HCT116 (cell line): ENCODE data around the gene STBD1. TPM values are rescaled to one million over a fixed set of nuclear protein-coding genes. Genes with fewer than 3 reads are reported as not detected.

Experiments used
- ATAC-seq: fragments of 200-7000 bp; cut with Tn5 transposase; 2 replicates; pipeline ENCODE4 v1.9.1; 2020; ENCODE audit warnings: mild to moderate bottlenecking, moderate library complexity
- BruUV-seq: library from RNA; stranded (reverse); fragments of 400-500 nt; replicated peaks from 2 replicates; lab custom pipeline; 2021; lab: Mats Ljungman, UMichigan
- CTCF ChIA-PET: fragments of 300-600 bp; sonication (Branson Sonifier 250); formaldehyde crosslinking; loops from one replicate; lab custom pipeline; 2021; ENCODE audit warnings: antibody characterized with exemption; lab: Charles Lee
- POLR2A ChIA-PET: fragments of 300-600, 350-600 bp; sonication (Branson Sonifier 250); formaldehyde crosslinking; loops from one replicate; lab custom pipeline; 2021; ENCODE audit warnings: antibody characterized with exemption; lab: Charles Lee
- RAD21 ChIA-PET, 2 experiments: fragments of 300-600 bp; sonication (Branson Sonifier 250); formaldehyde crosslinking; loops; one replicate each; lab custom pipeline; 2023; ENCODE audit warnings: low total read pairs in 2 of 2; ENCODE audit not compliant: uncharacterized antibody in 2 of 2, unreplicated experiment in 2 of 2, low non-redundant PET in 1 of 2; lab: Charles Lee
- DNase-seq: peaks from one replicate; pipeline ENCODE4 v3.0.0-alpha.2; 2010; ENCODE audit warnings: low read depth, low spot score
- H2AFZ ChIP-seq: fragments of 200-600 bp; shearing (Covaris generic), sonication (generic); 2 replicates; pipeline ENCODE4 v1.6.1; 2017; ENCODE audit warnings: low read depth, mixed run types, mixed read lengths, antibody characterized with exemption, low read length; ENCODE audit not compliant: poor library complexity, severe bottlenecking
- H3K27ac ChIP-seq: 2 replicates; pipeline ENCODE4 v1.5.1; 2012; ENCODE audit warnings: low read depth, low read length
- H3K27me3 ChIP-seq: fragments of 200-600 bp; sonication (generic); 2 replicates; pipeline ENCODE4 v1.6.1; 2016; ENCODE audit warnings: mixed run types, low read length, mixed read lengths; ENCODE audit not compliant: insufficient read depth
- H3K36me3 ChIP-seq, 2 experiments: fragments of 200-500 bp in 1 of 2; fragments of 200-600 bp in 1 of 2; sonication (Bioruptor generic) in 1 of 2; sonication (generic) in 1 of 2; 2 replicates each; pipeline versions ENCODE4 v1.5.1 to v1.6.1; 2014 to 2016; ENCODE audit warnings: low read length in 2 of 2, inconsistent platforms in 1 of 2, mixed read lengths in 1 of 2, mixed run types in 1 of 2; ENCODE audit not compliant: insufficient read depth in 2 of 2, control insufficient read depth in 1 of 2
- H3K4me1 ChIP-seq, 2 experiments: fragments of 200-600 bp in 1 of 2; sonication (generic) in 1 of 2; 2 replicates each; pipeline versions ENCODE4 v1.5.1 to v1.6.1; 2012 to 2017; ENCODE audit warnings: low read length in 2 of 2, inconsistent platforms in 1 of 2, mild to moderate bottlenecking in 1 of 2, mixed read lengths in 1 of 2, mixed run types in 1 of 2, moderate library complexity in 1 of 2; ENCODE audit not compliant: insufficient read depth in 2 of 2, control insufficient read depth in 1 of 2
- H3K4me2 ChIP-seq: fragments of 200-600 bp; sonication (generic); 2 replicates; pipeline ENCODE4 v1.6.1; 2017; ENCODE audit warnings: mixed run types, low read length, mixed read lengths
- H3K4me3 ChIP-seq, 2 experiments: fragments of 200-600 bp in 1 of 2; sonication (generic) in 1 of 2; replicated peaks in 1 of 2; 2 replicates each; pipeline ENCODE4 v1.5.1; 2011 to 2016; ENCODE audit warnings: low read length in 2 of 2, control low read depth in 1 of 2, low read depth in 1 of 2, mild to moderate bottlenecking in 1 of 2, mixed read lengths in 1 of 2, mixed run types in 1 of 2
- H3K79me2 ChIP-seq: fragments of 200-600 bp; sonication (generic); 2 replicates; pipeline ENCODE4 v1.6.1; 2017; ENCODE audit warnings: mild to moderate bottlenecking, mixed run types, low read length, moderate library complexity, mixed read lengths; ENCODE audit not compliant: insufficient read depth
- H3K9ac ChIP-seq: fragments of 200-600 bp; sonication (generic); 2 replicates; pipeline ENCODE4 v1.6.1; 2016; ENCODE audit warnings: low read length, mixed read lengths
- H3K9me2 ChIP-seq: fragments of 200-600 bp; sonication (generic), shearing (Covaris generic); 2 replicates; pipeline ENCODE4 v1.6.1; 2017; ENCODE audit warnings: mixed run types, mild to moderate bottlenecking, moderate library complexity; ENCODE audit not compliant: insufficient read depth
- H3K9me3 ChIP-seq, 2 experiments: fragments of 200-500 bp in 1 of 2; fragments of 200-600 bp in 1 of 2; sonication (Bioruptor generic) in 1 of 2; sonication (generic) in 1 of 2; 2 replicates each; pipeline ENCODE4 v1.6.1; 2014 to 2017; ENCODE audit warnings: low read length in 2 of 2, mixed read lengths in 2 of 2, inconsistent platforms in 1 of 2, low read depth in 1 of 2, mild to moderate bottlenecking in 1 of 2, mixed run types in 1 of 2, moderate library complexity in 1 of 2; ENCODE audit not compliant: control insufficient read depth in 1 of 2, insufficient read depth in 1 of 2
- H4K20me1 ChIP-seq: fragments of 200-600 bp; sonication (generic), shearing (Covaris generic); 2 replicates; pipeline ENCODE4 v1.6.1; 2017; ENCODE audit warnings: mixed run types, mild to moderate bottlenecking, moderate library complexity; ENCODE audit not compliant: insufficient read depth
- ATF3 ChIP-seq: IDR thresholded peaks from 2 replicates; pipeline ENCODE4 v1.6.1; 2012
- CTCF ChIP-seq, 3 experiments: fragments of 200-600 bp in 1 of 3; sonication (generic) in 1 of 3; IDR thresholded peaks in 2 of 3; conservative IDR thresholded peaks in 1 of 3; 2 replicates each; pipeline ENCODE4 v1.5.1; 2012 to 2017; ENCODE audit warnings: low read depth in 2 of 3, low read length in 2 of 3, antibody characterized with exemption in 1 of 3, borderline replicate concordance in 1 of 3, control low read depth in 1 of 3, mild to moderate bottlenecking in 1 of 3, mixed read lengths in 1 of 3, mixed run types in 1 of 3, moderate library complexity in 1 of 3; ENCODE audit not compliant: insufficient read depth in 1 of 3
- MAX ChIP-seq: IDR thresholded peaks from 2 replicates; pipeline ENCODE4 v1.6.1; 2012
- POLR2A ChIP-seq: IDR thresholded peaks from 2 replicates; pipeline ENCODE4 v1.7.0; 2011; ENCODE audit warnings: borderline replicate concordance; ENCODE audit not compliant: insufficient read depth, insufficient read length; ENCODE audit errors: extremely low read depth
- SIN3A ChIP-seq: IDR thresholded peaks from 2 replicates; pipeline ENCODE4 v1.6.1; 2012; ENCODE audit warnings: low read depth
- SRF ChIP-seq: IDR thresholded peaks from 2 replicates; pipeline ENCODE4 v1.6.1; 2012; ENCODE audit warnings: low read depth
- intact Hi-C: fragments of 100-400 bp; cut with micrococcal nuclease; formaldehyde crosslinking; loops from 2 replicates; pipeline ENCODE4 v1.10.0; 2022
- total RNA-seq: library from RNA; stranded (reverse); gene quantifications from one replicate; pipeline ENCODE4 v1.2.1, GENCODE V29; 2021; ENCODE audit not compliant: unreplicated experiment

Gene STBD1
- total RNA-seq, 1 experiment from 2014 or later = 5.6 TPM

- Histone ChIP-seq H3K4me2 (no peak overlapping the region), H3K36me3 (no peaks in the 10 kb centered on the region), H2AFZ (no peak overlapping the region), H3K4me1 (no peaks in the 10 kb centered on the region), H3K4me3 (no peak overlapping the region), H3K9ac (no peak overlapping the region), H4K20me1 (no peaks in the 10 kb centered on the region), H3K79me2 (no peaks in the 10 kb centered on the region), H3K9me2 (no peaks in the 10 kb centered on the region), H3K27ac (no peak overlapping the region), H3K27me3 (no peaks in the 10 kb centered on the region), H3K9me3 (no peaks in the 10 kb centered on the region)
- ChIA-PET RAD21 (no interaction called here), CTCF (no interaction called here), POLR2A (no interaction called here)
- ATAC-seq (no peak), DNase-seq (no peak)
- TF ChIP-seq SRF (no peak), CTCF (IDR thresholded peaks at IDR 0.05 in 2 of 3, conservative IDR thresholded peaks at IDR 0.05 in 1 of 3; ENCODE audit: borderline replicate concordance in 1 of 3, insufficient read depth in 1 of 3, low read depth in 2 of 3, low read length in 2 of 3) (peak in 1 of 3 experiments; percentile 9; a peak in 1 of 6 replicates)
- BruUV-seq = no TSS peak
- intact Hi-C loops = no loop called here
These were observed 30.9 kb upstream of the STBD1 start for GRCh38 chr4:76275486-76276124.

GRCh38 chr4:76276813-76277212 is 29.7 kb upstream of the STBD1 start:
- intact Hi-C loops = no loop called here
- Histone ChIP-seq H3K27ac (no peak overlapping the region), H3K27me3 (no peaks in the 10 kb centered on the region), H3K9me3 (no peaks in the 10 kb centered on the region), H3K79me2 (no peaks in the 10 kb centered on the region), H3K9me2 (no peaks in the 10 kb centered on the region), H3K4me1 (no peaks in the 10 kb centered on the region), H3K36me3 (no peaks in the 10 kb centered on the region), H3K9ac (no peak overlapping the region), H3K4me2 (no peak overlapping the region), H3K4me3 (no peak overlapping the region), H4K20me1 (no peaks in the 10 kb centered on the region), H2AFZ (no peak overlapping the region)
- ChIA-PET RAD21 (no interaction called here), POLR2A (no interaction called here), CTCF (interaction anchor here (1.1 kb wide), 1 partner anchor 101 kb away, joined by 4 read pairs; no protein-coding TSS in a partner anchor)
- no TSS peak for BruUV-seq
- TF ChIP-seq SIN3A (no peak), CTCF (IDR thresholded peaks at IDR 0.05 in 2 of 3, conservative IDR thresholded peaks at IDR 0.05 in 1 of 3; ENCODE audit: borderline replicate concordance in 1 of 3, insufficient read depth in 1 of 3, low read depth in 2 of 3, low read length in 2 of 3) (no peak), ATF3 (no peak), MAX (no peak), POLR2A (no peak)
- no peak for ATAC-seq
- no peak for DNase-seq
